ENCODE measurements around the gene KLF7. TPM values are rescaled to one million over a fixed set of nuclear protein-coding genes. Genes with fewer than 3 reads are reported as not detected.
A peak's percentile ranks its signal among the peaks of the same experiment; 100 is the strongest.

KLF7 gene
- total RNA-seq, 2 experiments from 2014 or later, result 90.1 to 96.9 TPM

GRCh38 chr2:207202645-207203044 is 36.9 kb upstream of the KLF7 start:
- intact Hi-C loops (cut with DNase I, micrococcal nuclease), result no loop called here
- no peaks in the 10 kb centered on the region for H3K36me3 Mint-ChIP-seq (ENCODE audit: low read depth)
- ChIA-PET CTCF (interaction anchor here (1.2 kb wide), 1 partner anchor 61 kb away, joined by 3 read pairs; no protein-coding TSS in a partner anchor), POLR2A (no interaction called here)
- no peaks in the 10 kb centered on the region for H3K9me3 ChIP-seq (ENCODE audit: control insufficient read depth in 1 of 2, insufficient read depth in 1 of 2, low read length in 2 of 2)
- H3K27ac Mint-ChIP-seq, result no peak overlapping the region
- DNase-seq (peak in 1 of 14 experiments; percentile 8), ATAC-seq (ENCODE audit: poor library complexity) (no peak)
- H3K4me1 ChIP-seq (ENCODE audit: insufficient read depth, low read length), result no peaks in the 10 kb centered on the region
- H3K27me3 ChIP-seq (ENCODE audit: control insufficient read depth in 1 of 2, insufficient read depth in 2 of 2, low read length in 2 of 2), result no peaks in the 10 kb centered on the region
- H3K36me3 ChIP-seq (ENCODE audit: insufficient read depth, low read length), result no peaks in the 10 kb centered on the region
- H3K9me3 Mint-ChIP-seq, result no peaks in the 10 kb centered on the region
- H3K4me3 ChIP-seq (ENCODE audit: low read length), result no peak overlapping the region
- no peak for TF ChIP-seq CTCF (IDR thresholded peaks at IDR 0.05)
- no peak overlapping the region for H3K4me3 Mint-ChIP-seq
- no peaks in the 10 kb centered on the region for H3K4me1 Mint-ChIP-seq (ENCODE audit: low read depth)
- no peaks in the 10 kb centered on the region for H3K27me3 Mint-ChIP-seq
- H3K27ac ChIP-seq (ENCODE audit: low read depth in 1 of 2, low read length in 2 of 2), result no peak overlapping the region

GRCh38 chr2:207201416-207201815 is 35.7 kb upstream of the KLF7 start:
- no peaks in the 10 kb centered on the region for H3K9me3 Mint-ChIP-seq
- no peaks in the 10 kb centered on the region for H3K27me3 Mint-ChIP-seq
- Histone ChIP-seq H3K27me3 (ENCODE audit: control insufficient read depth in 1 of 2, insufficient read depth in 2 of 2, low read length in 2 of 2) (no peaks in the 10 kb centered on the region), H3K4me3 (ENCODE audit: low read length) (no peak overlapping the region), H3K36me3 (ENCODE audit: insufficient read depth, low read length) (no peaks in the 10 kb centered on the region), H3K9me3 (ENCODE audit: control insufficient read depth in 1 of 2, insufficient read depth in 1 of 2, low read length in 2 of 2) (no peaks in the 10 kb centered on the region), H3K27ac (ENCODE audit: low read depth in 1 of 2, low read length in 2 of 2) (no peak overlapping the region), H3K4me1 (ENCODE audit: insufficient read depth, low read length) (no peaks in the 10 kb centered on the region)
- no peak overlapping the region for H3K27ac Mint-ChIP-seq
- ATAC-seq (ENCODE audit: poor library complexity) (no peak), DNase-seq (no peak)
- intact Hi-C loops (cut with DNase I, micrococcal nuclease), result no loop called here
- no peaks in the 10 kb centered on the region for H3K4me1 Mint-ChIP-seq (ENCODE audit: low read depth)
- ChIA-PET POLR2A (no interaction called here), CTCF (interaction anchor here (1.2 kb wide), 1 partner anchor 60 kb away, joined by 3 read pairs; no protein-coding TSS in a partner anchor)
- no peak for TF ChIP-seq CTCF (IDR thresholded peaks at IDR 0.05)
- H3K36me3 Mint-ChIP-seq (ENCODE audit: low read depth), result no peaks in the 10 kb centered on the region
- no peak overlapping the region for H3K4me3 Mint-ChIP-seq

- H3K4me1 ChIP-seq (ENCODE audit: insufficient read depth, low read length), result no peaks in the 10 kb centered on the region
- DNase-seq (no peak), ATAC-seq (ENCODE audit: poor library complexity) (no peak)
- ChIA-PET POLR2A (interaction anchor here (0.7 kb wide), 1 partner anchor 1061 kb away, joined by 4 read pairs; no protein-coding TSS in a partner anchor), CTCF (no interaction called here)
- no peaks in the 10 kb centered on the region for H3K9me3 ChIP-seq (ENCODE audit: control insufficient read depth in 1 of 2, insufficient read depth in 1 of 2, low read length in 2 of 2)
- no peak overlapping the region for H3K4me3 ChIP-seq (ENCODE audit: low read length)
- H3K27me3 ChIP-seq (ENCODE audit: control insufficient read depth in 1 of 2, insufficient read depth in 2 of 2, low read length in 2 of 2), result no peaks in the 10 kb centered on the region
- Mint-ChIP-seq H3K27me3 (no peaks in the 10 kb centered on the region), H3K9me3 (no peaks in the 10 kb centered on the region), H3K27ac (no peak overlapping the region), H3K4me1 (ENCODE audit: low read depth) (no peaks in the 10 kb centered on the region), H3K4me3 (no peak overlapping the region), H3K36me3 (ENCODE audit: low read depth) (no peaks in the 10 kb centered on the region)
- no peaks in the 10 kb centered on the region for H3K36me3 ChIP-seq (ENCODE audit: insufficient read depth, low read length)
- H3K27ac ChIP-seq (ENCODE audit: low read depth in 1 of 2, low read length in 2 of 2), result no peak overlapping the region
- intact Hi-C loops (cut with DNase I, micrococcal nuclease), result no loop called here
- TF ChIP-seq CTCF (IDR thresholded peaks at IDR 0.05), result no peak
Measured at GRCh38 chr2:207200136-207200535, 34.4 kb upstream of the KLF7 start.
